COLO829 (cell line): ENCODE data around the gene PRKACA.

Source experiments
- DNase-seq: peaks from one replicate; pipeline ENCODE4 v3.0.0; 2012; ENCODE audit warnings: low spot score

Gene PRKACA

DNA sequence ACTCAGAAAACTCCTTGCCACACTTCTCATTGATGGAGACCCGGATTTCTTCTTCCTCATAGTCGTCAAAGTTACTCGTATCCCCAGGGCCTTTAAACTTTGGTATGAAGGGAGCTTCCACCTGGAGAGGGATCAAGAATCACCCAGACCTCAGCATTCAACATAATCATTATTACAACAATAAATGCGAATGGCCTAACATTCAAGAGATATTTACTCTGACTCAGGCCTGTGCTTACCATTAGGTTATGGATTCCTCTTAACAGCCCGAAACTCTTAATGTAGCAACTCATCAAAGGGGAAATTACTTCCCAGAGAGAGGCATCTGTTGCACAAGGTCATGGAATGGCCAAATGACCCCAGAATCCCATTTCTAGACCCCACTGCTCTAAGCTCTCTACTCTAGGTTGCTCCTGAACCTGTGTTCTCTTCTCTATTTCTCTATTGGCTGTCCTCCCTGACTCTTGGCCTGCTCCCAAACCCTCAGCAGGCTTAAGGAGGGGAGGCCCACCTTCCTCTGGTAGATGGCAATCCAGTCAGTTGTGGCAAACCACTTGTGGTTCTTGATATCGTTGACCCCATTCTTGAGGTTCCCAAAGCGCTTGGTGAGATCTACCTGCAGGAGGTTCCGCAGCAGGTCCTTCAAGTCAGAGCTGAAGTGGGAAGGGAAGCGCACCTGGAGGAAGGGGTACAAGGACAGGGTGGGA lies 24.3 kb downstream of the PRKACA start:
- DNase-seq = no peak

DNA sequence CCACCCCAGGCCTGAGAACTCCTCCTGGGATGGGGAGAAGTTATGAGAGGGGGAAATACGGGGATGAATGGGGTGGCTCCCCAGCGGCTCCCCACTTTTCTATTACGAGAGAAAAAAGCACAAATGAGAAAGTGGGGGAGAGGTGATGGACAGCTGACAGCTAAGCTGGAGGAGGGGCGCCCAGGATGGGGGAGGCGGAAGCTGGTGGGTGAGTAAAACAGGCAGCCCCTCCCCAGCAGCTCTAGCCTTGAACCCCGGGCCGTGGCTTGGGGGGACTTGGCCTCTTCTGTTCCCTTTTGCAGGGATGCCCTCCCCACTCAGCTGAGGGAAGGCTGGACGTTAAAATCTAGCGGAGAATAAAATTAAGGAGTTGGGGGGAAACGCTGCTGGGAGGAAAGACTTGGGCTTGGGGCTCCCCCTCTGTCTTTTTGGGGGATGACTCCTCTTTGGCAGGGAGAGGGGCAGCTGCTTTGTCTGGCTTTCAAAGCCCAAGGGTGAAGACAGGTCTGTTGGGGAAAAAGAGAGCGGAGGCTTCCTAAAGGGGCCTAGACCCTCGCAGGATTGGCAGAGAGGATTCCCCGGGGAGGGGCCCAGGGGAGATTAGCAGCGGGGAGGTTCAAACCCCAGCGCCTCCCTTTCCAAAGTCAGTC lies 25.6 kb downstream of the PRKACA start:
- DNase-seq = no peak

DNA sequence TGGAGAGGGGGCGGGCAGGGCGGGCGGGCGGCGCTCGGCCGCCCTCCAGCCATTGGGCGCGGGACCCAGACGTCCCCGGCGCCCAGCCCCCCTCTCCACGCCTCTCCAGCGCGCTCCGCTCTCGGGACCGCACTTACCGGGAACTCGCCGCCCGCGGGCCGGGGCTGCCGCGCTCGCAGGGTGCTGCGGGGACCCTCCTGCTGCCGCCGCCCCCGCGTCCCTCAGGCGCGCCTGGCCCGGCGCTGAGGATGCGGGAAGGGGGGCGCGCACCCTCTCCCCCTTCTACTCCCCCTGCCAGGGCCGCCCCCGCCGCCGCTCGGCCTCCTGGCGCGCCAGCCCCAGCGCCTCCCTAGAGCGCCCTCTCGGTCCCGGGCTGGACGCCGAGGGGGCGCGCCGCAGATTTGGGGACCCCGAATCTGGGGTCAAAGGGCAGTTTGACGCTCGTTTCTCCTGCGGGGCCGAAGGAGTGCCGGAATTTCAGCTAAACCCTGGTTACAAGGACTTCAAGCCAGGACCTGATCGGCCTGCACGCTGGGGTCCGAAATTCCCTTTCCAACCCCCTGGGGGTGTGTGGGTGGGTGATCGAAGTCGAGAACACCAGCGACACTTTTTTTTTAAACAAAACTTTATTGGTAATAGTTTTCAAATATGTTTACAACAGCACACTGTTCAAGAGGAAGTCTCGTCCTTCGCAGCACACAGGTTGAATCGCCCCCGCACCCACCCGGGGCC lies 26.3 kb downstream of the PRKACA start:
- DNase-seq = no peak

DNA sequence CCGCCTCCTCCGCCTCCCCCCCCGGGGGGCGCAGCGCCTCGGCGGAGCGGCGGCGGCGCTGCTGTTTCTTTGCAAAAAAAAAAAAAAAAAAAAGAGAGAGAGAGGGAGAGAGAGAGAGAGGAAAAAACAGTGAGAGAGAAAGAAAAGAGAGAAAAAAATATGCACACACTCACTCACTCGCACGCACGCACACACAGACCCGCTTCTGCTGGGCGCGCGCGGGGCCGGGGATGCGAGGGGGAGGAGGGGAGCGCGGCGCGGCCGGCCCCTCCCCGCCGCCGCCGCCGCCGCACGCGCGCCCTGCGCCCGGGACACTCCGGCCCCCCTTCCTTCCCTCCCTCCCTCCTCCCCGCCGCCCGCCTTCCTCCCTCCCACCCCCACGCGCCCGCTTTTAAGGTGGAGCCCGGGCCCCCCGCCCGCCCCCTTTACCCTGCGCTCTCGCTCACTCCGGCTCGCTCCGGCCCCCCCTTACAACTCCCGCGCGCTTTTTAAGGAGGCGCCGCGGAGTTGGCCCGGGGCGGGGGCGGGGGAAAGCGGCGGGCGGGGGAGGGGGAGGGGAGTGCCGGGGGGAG lies 27.0 kb downstream of the PRKACA start, which contains the start of gene SAMD1:
SAMD1 (minus strand) TSS at position 243 of the 572 bp plus-strand sequence.
- peak; percentile 66 for DNase-seq

DNA sequence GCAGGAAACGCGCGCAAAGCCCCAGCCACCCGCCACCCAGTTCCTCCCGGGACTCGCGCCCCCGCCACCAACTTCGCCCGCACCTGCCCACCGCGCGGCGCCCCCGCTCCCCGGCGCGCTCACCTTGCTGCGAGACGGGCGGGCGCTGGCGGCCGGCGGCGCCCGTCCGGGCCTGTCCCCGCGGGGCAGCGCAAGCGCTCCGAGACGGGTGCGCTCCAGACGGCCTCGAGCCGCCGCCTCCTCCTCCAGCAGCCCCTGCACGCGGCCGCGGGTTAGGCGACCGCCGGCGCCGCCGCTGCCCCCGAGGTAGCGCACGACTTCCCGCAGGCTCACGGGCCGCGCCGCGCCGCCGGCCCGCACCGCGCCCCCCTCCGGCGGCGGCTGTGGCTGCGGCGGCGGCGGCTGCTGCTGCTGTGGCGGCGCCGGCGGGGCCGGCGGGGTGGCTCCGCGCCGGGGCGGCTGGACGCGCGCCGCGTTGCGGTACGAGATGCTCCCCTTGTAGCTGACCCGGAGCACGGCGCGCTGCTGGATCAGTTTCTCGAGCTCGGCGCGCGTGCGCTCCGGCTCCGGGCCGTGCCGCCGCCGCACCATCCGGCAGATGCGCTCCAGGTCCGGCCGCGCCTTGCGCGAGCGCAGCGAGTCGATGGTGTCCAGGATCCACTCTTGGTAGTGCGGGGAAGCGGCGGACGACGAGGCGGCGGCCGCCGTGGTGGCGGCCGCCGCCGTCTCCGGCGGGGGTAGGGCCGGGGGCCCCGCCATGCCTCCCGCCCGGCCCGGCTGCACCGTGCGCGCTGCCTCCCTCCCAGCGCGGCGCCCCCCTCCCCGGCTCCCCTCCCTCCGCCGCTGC lies 27.7 kb downstream of the PRKACA start:
- DNase-seq = no peak

DNA sequence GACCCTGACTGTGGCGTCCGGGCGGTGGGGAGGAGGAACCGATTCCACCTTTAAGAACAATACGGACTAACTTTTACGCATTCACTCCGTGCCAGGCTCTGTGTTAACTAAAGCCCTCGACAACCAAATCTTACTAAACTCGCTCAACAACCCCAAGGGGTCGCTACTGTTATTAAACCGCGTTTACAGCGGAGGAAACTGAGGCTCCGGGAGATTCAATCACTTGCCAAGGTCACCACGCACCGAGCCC lies 28.2 kb downstream of the PRKACA start:
- DNase-seq = no peak

GRCh38 chr19:14088634-14089411 lies 28.7 kb downstream of the PRKACA start:
- DNase-seq = no peak

DNA sequence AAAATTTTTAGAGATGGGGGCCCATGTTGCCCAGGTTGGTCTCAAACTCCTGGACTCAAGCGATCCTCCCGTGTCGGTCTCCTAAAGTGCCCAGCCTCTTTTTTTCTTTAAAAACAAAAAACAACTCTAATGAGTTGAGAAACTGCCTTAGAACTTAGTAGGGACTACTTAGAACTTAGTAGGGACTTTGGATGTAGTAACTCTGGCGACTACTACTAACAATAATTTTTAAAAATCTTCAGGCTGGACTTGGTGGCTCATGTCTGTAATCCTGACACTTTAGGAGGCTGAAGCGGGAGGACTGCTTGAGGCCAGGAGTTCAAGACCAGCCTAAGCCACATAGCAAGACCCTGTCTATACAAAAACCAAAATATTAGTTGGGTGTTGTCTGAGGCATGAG lies 31.5 kb downstream of the PRKACA start:
- no peak for DNase-seq

DNA sequence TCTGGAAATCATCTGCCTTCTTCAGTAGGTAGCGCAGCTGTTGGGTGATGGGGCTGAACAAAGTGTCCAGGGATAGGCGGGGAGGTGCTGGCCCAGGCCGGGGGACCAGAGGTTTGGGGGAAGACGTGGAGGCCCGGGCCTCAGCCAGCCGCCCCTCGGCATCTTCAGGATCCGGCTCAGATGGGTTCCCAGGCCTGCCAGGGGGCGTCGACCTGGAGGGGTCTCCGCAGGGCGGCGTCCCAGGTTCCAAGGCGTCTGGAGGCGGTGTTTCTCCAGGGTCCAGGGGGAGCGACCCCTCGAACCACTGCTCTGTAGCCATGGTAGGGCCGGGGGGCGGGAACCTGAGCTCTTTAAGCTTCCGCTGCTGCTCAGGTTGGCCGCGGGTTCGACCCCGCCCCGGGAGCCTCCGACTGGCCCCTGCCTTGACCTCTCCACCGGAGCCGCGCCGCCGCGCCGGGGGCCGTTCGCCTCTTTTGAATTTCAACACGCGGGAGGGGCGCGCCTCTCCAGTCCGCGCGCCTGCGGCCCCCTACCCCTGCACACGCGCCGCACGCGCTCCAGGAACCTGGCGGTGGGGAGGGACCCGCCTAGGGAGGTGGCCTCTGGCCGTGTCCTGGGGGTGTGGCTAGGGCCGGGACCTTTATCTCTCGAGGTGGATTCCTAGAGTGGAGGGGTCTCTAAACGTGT lies 32.1 kb downstream of the PRKACA start, which contains the start of gene C19orf67:
C19orf67 (minus strand) TSS at position 475 of the 687 bp plus-strand sequence; CDS start at position 319, 156 bp downstream.
- no peak for DNase-seq

DNA sequence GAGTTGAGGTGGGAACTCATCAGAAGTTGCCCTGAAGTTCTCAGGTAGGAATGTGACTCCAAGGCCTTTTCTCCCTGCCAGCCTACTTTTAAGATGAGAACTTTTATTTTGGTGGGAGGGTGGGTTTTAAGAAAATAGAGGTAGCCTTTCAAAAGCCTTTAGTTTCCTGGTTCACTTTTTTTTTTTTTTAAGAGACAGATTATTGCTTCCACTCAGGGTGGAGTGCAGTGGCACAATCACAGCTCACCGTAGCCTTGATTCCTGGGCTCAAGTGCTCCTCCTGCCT lies 34.9 kb downstream of the PRKACA start:
- no peak for DNase-seq

- no peak for DNase-seq
Observed at GRCh38 chr19:14081797-14082674, 35.5 kb downstream of the PRKACA start.

GRCh38 chr19:14080887-14081796 lies 36.4 kb downstream of the PRKACA start:
- DNase-seq = peak; percentile 99

- DNase-seq = no peak
Observed at GRCh38 chr19:14078411-14078810, 39.2 kb downstream of the PRKACA start.

DNA sequence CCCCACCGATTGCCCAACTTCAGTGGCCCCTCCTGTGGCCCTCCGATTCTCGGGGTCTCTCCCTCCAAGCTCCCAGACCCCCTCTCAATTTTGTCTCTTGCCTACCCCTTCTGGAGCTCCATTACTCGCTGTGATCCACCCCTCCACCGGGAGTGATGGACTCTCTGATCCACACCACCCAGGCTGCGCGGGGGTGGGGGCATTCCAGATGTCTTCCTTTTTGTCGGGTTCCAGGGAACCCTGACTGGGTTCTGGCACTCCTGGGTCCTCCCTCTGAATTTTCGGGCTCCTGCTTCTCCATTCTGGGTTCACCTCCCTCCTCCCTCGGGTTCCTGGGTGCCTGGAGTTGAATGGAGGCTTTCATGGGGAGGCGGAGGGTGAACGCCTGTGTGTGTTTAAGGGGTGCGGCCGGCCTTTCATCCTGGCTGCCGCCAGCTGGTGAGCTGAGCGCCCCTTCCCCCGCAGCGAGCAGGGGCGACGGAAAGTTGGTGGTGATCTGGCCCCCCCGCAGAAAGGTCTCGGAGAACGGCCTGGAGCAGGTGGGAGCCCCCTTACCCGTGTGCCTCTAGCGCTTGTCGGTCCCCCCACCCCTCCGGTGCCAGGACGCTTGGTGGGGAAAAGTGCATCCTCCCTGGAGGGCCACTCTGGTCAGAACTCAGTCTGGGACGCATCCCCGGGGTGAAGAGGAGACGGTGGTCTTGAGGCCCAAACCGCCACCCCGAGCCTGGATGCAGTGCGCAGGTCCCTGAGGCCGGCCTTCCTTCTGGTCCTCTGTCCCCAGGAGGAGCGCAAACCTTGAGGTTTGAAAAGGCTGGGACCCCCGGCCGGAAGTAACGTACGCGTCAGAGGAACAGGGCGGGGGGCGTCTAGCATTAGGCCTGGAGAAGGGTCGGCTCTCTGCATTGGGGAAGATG lies 43.4 kb downstream of the PRKACA start:
- no peak for DNase-seq

DNA sequence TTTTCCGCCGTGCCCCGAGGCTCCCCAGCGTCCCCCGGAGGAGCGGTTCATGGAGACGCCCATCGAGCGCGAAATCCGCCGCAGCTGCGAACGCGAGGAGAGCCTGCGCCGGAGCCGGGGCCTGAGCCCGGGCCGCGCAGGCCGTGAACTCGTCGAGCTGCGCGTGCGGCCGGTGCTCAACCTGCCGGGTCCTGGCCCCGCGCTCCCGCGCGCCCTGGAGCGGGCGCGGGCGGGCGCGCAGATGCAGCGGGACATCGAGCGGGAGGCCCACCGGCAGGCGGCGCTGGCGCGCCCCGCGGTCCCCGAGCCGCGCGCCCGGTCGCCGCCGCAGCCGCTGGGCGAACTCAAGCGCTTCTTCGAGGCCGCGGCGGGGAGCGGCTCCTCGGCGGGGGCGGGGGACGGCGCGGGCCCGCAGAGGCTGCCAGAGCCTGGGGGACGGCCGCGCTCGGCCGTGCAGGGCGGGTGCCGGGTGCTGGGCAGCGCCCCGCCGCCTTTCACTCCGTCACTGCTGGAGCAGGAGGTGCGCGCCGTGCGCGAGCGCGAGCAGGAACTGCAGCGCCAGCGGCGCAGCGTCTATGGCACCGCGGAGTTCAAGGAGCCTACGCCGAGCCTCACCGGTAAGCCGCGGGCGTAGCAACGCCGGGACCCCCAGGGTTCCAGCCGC lies 44.2 kb downstream of the PRKACA start:
- DNase-seq = no peak

DNA sequence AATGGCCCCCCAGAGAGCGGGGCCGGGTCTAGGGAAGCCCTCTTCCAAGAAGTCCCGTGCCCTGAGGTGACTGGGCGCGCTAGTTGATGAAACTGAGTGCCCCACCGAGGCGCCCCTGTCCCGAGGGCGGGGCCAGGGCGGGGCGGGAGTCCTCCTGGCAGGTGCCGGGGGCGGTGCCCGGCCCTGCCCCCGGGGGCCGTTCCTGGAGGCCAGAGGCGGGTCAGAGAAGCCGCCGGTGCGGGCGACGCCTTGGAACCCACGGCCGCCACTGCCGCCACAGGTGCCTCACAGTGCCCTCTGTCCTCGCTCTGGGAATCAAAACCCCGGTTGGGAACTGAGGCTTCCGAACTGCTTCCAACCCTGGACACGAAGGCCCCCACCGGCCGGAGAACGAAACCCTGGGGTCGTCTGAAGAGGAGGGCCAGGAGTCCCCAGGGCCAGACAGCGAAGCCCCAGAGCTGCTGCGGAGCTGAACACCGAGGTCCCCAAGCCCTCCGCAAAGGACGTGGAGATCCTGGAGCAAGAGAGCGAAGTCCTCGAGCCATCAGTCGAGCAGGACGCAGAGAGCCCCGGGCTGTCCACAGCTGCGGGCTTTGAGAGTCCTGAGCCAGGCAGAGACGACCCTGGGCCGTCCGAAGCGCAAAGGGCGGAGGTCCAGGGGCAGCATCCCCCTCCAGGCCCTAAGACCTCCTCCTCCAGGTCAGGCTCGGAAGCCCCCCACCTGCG lies 44.9 kb downstream of the PRKACA start, which contains the start of gene MISP3:
MISP3 (plus strand) TSS at position 252 of the 726 bp plus-strand sequence. CDS start 524 bp downstream, outside the sequence.
- no peak for DNase-seq
